Endothelial cell of umbilical vein (primary cell): ENCODE data around the gene SMIM20.
"Not testable (repeated sequence)": the region's sequence is repeated elsewhere in the genome, so short reads cannot be mapped to it uniquely, and the experiment has no call there.

Experiments used
- EZH2 ChIP-seq: IDR thresholded peaks from 2 replicates; pipeline ENCODE4 v1.6.1; 2012; ENCODE audit warnings: borderline replicate concordance, low read depth, mild to moderate bottlenecking, moderate library complexity, low read length, inconsistent platforms; ENCODE audit not compliant: severe bottlenecking
- FOS ChIP-seq: IDR thresholded peaks from 2 replicates; pipeline ENCODE4 v1.6.1; 2011; ENCODE audit warnings: mild to moderate bottlenecking, low read length, moderate library complexity, borderline replicate concordance; ENCODE audit not compliant: insufficient read depth
- GATA2 ChIP-seq: IDR thresholded peaks from 2 replicates; pipeline ENCODE4 v1.7.0; 2011; ENCODE audit warnings: low read depth, mild to moderate bottlenecking, moderate library complexity, mixed read lengths, low read length; ENCODE audit not compliant: insufficient read length, insufficient read depth
- JUN ChIP-seq: IDR thresholded peaks from 2 replicates; pipeline ENCODE4 v1.6.1; 2011; ENCODE audit warnings: borderline replicate concordance, low read depth; ENCODE audit not compliant: insufficient read length, insufficient read depth
- MAX ChIP-seq: IDR thresholded peaks from 2 replicates; pipeline ENCODE4 v1.6.1; 2011; ENCODE audit not compliant: insufficient read depth, insufficient read length
- POLR2A ChIP-seq: IDR thresholded peaks from 2 replicates; pipeline ENCODE4 v1.6.1; 2012; ENCODE audit warnings: low read depth, mild to moderate bottlenecking, control low read depth, low read length
- POLR2AphosphoS5 ChIP-seq: IDR thresholded peaks from 2 replicates; pipeline ENCODE4 v1.6.1; 2012; ENCODE audit warnings: low read depth, mild to moderate bottlenecking, control low read depth, low read length, moderate library complexity; ENCODE audit not compliant: insufficient read depth
- TF ChIP-seq, protein P1 (sequence below), 2 donors: IDR thresholded peaks; 1 replicate in 1 of 2; 2 replicates in 1 of 2; pipeline ENCODE4 v1.5.1; 2011; ENCODE audit warnings: low read length in 2 of 2, mild to moderate bottlenecking in 2 of 2, moderate library complexity in 2 of 2, control low read depth in 1 of 2, inconsistent platforms in 1 of 2, low read depth in 1 of 2; ENCODE audit not compliant: insufficient read depth in 1 of 2; ENCODE audit errors: extremely low read depth in 1 of 2

- TF ChIP-seq, protein P1, sequence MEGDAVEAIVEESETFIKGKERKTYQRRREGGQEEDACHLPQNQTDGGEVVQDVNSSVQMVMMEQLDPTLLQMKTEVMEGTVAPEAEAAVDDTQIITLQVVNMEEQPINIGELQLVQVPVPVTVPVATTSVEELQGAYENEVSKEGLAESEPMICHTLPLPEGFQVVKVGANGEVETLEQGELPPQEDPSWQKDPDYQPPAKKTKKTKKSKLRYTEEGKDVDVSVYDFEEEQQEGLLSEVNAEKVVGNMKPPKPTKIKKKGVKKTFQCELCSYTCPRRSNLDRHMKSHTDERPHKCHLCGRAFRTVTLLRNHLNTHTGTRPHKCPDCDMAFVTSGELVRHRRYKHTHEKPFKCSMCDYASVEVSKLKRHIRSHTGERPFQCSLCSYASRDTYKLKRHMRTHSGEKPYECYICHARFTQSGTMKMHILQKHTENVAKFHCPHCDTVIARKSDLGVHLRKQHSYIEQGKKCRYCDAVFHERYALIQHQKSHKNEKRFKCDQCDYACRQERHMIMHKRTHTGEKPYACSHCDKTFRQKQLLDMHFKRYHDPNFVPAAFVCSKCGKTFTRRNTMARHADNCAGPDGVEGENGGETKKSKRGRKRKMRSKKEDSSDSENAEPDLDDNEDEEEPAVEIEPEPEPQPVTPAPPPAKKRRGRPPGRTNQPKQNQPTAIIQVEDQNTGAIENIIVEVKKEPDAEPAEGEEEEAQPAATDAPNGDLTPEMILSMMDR (IDR thresholded peaks at IDR 0.05; ENCODE audit: extremely low read depth in 1 of 2, insufficient read depth in 1 of 2, low read depth in 1 of 2, low read length in 2 of 2), result not testable (repeated sequence)
- TF ChIP-seq GATA2, POLR2A, MAX, POLR2AphosphoS5, FOS, JUN, EZH2: not testable (repeated sequence)
Measured at GRCh38 chr4:25866401-25866800, 47.6 kb upstream of the SMIM20 start.
